Left renal cortex interstitium (tissue), 4 donors: Measurements from ENCODE around the gene MPG. TPM values are rescaled to one million over a fixed set of nuclear protein-coding genes. Genes with fewer than 3 reads are reported as not detected.
"Not testable (repeated sequence)": the region's sequence is repeated elsewhere in the genome, so short reads cannot be mapped to it uniquely, and the experiment has no call there.

Experiments used
- DNase-seq, 4 donors: peaks; one replicate each; pipeline ENCODE4 v3.0.0-alpha.2; 2013; ENCODE audit warnings: low read depth in 4 of 4, low spot score in 2 of 4, missing footprints in 1 of 4
- polyA plus RNA-seq, 4 donors: library from polyadenylated mRNA; unstranded; fragments of 120-200 nt; gene quantifications; one replicate each; pipeline ENCODE4 v1.2.1, GENCODE V29; 2013; ENCODE audit not compliant: insufficient read length in 4 of 4

The MPG gene
- polyA plus RNA-seq, 4 donors: 16.6 to 41.7 (median 29.5) TPM

- no peak for DNase-seq
These were observed 26.9 kb downstream of the MPG start for GRCh38 chr16:104928-105327.

GRCh38 chr16:105521-105920, 27.5 kb downstream of the MPG start:
- DNase-seq: no peak

GRCh38 chr16:106623-107324, 28.7 kb downstream of the MPG start:
- peak in 1 of 4 donors; percentile 70 for DNase-seq

- DNase-seq: no peak
These were observed 34.3 kb downstream of the MPG start for GRCh38 chr16:112153-112840.

- no peak for DNase-seq
These were observed 36.3 kb downstream of the MPG start for GRCh38 chr16:114327-114726.

GRCh38 chr16:116015-116414, 38.0 kb downstream of the MPG start:
- DNase-seq: no peak

GRCh38 chr16:117379-118365, 39.6 kb downstream of the MPG start:
- DNase-seq: peak in 1 of 4 donors; percentile 54

GRCh38 chr16:118857-119256, 40.8 kb downstream of the MPG start:
- DNase-seq: no peak

- no peak for DNase-seq
These were observed 41.3 kb downstream of the MPG start for GRCh38 chr16:119295-119694.

GRCh38 chr16:119835-120491, 41.9 kb downstream of the MPG start:
- no peak for DNase-seq

- DNase-seq: no peak
These were observed 42.7 kb downstream of the MPG start for GRCh38 chr16:120756-121155.

- DNase-seq: no peak
These were observed 44.3 kb downstream of the MPG start for GRCh38 chr16:122361-122760.

GRCh38 chr16:123558-124350, 45.7 kb downstream of the MPG start:
- DNase-seq: not testable (repeated sequence)

- DNase-seq: no peak
These were observed 47.0 kb downstream of the MPG start for GRCh38 chr16:125011-125410.

- DNase-seq: no peak
These were observed 51.0 kb downstream of the MPG start for GRCh38 chr16:129075-129474.

GRCh38 chr16:130533-131173, 52.6 kb downstream of the MPG start:
- no peak for DNase-seq

GRCh38 chr16:132120-132519, 54.1 kb downstream of the MPG start:
- DNase-seq: no peak

- no peak for DNase-seq
These were observed 55.7 kb downstream of the MPG start for GRCh38 chr16:133716-134115.
